Mesenchymal stem cell (in vitro differentiated cells and primary cell): ENCODE measurements around the gene URI1.

Experiments used
- DNase-seq: peaks from one replicate; pipeline ENCODE4 v3.0.0-alpha.2; 2013
- H2AFZ ChIP-seq: one replicate; pipeline ENCODE4 v1.6.1; 2013; ENCODE audit warnings: low read depth, mild to moderate bottlenecking, control low read depth, inconsistent platforms, low read length, moderate library complexity
- H2AK5ac ChIP-seq: 2 replicates; pipeline ENCODE4 v1.6.1; 2013; ENCODE audit warnings: low read length, moderate library complexity, mild to moderate bottlenecking, inconsistent platforms; ENCODE audit not compliant: severe bottlenecking
- H2BK120ac ChIP-seq: one replicate; pipeline ENCODE4 v1.6.1; 2013; ENCODE audit warnings: low read depth, mild to moderate bottlenecking, inconsistent platforms, low read length, moderate library complexity
- H2BK12ac ChIP-seq, 2 experiments: one replicate each; pipeline ENCODE4 v1.6.1; 2013; ENCODE audit warnings: inconsistent platforms in 2 of 2, low read length in 2 of 2, mild to moderate bottlenecking in 2 of 2, moderate library complexity in 2 of 2, control low read depth in 1 of 2
- H2BK15ac ChIP-seq: one replicate; pipeline ENCODE4 v1.6.1; 2013; ENCODE audit warnings: mild to moderate bottlenecking, low read depth, inconsistent platforms; ENCODE audit not compliant: poor library complexity, severe bottlenecking
- H2BK5ac ChIP-seq: 2 replicates; pipeline ENCODE4 v1.6.1; 2013; ENCODE audit warnings: low read depth, mild to moderate bottlenecking, low read length, control low read depth, inconsistent platforms; ENCODE audit not compliant: poor library complexity, severe bottlenecking
- H3K14ac ChIP-seq, 2 experiments: one replicate each; pipeline ENCODE4 v1.6.1; 2013; ENCODE audit warnings: inconsistent platforms in 2 of 2, low read length in 2 of 2, control low read depth in 1 of 2, mild to moderate bottlenecking in 1 of 2, moderate library complexity in 1 of 2
- H3K18ac ChIP-seq, 2 experiments: one replicate each; pipeline ENCODE4 v1.6.1; 2013; ENCODE audit warnings: inconsistent platforms in 2 of 2, low read length in 2 of 2, control low read depth in 1 of 2, low read depth in 1 of 2, mild to moderate bottlenecking in 1 of 2
- H3K23ac ChIP-seq, 2 experiments: one replicate each; pipeline ENCODE4 v1.6.1; 2013; ENCODE audit warnings: inconsistent platforms in 2 of 2, low read length in 2 of 2, mild to moderate bottlenecking in 2 of 2, moderate library complexity in 2 of 2, control low read depth in 1 of 2
- H3K27ac ChIP-seq: 2 replicates; pipeline ENCODE4 v1.5.1; 2013; ENCODE audit warnings: mild to moderate bottlenecking, moderate library complexity, low read length, control low read depth, inconsistent platforms; ENCODE audit not compliant: poor library complexity, severe bottlenecking
- H3K27me3 ChIP-seq, 2 experiments: 2 replicates each; pipeline versions ENCODE4 v1.6.1 to v1.7.0; 2013; ENCODE audit warnings: low read length in 2 of 2, mild to moderate bottlenecking in 2 of 2, moderate library complexity in 2 of 2, control low read depth in 1 of 2, inconsistent platforms in 1 of 2; ENCODE audit not compliant: control insufficient read depth in 1 of 2, insufficient read depth in 1 of 2
- H3K36me3 ChIP-seq, 2 experiments: 2 replicates each; pipeline versions ENCODE4 v1.6.1 to v1.7.0; 2013; ENCODE audit warnings: low read length in 2 of 2, control low read depth in 1 of 2, inconsistent platforms in 1 of 2, low read depth in 1 of 2, mild to moderate bottlenecking in 1 of 2; ENCODE audit not compliant: insufficient read depth in 2 of 2, control insufficient read depth in 1 of 2
- H3K4ac ChIP-seq, 2 experiments: one replicate each; pipeline ENCODE4 v1.6.1; 2013; ENCODE audit warnings: inconsistent platforms in 2 of 2, low read length in 2 of 2, mild to moderate bottlenecking in 2 of 2, moderate library complexity in 2 of 2, control low read depth in 1 of 2, low read depth in 1 of 2
- H3K4me1 ChIP-seq: 2 replicates; pipeline ENCODE4 v1.6.1; 2013; ENCODE audit warnings: low read depth, low read length, control low read depth; ENCODE audit not compliant: control insufficient read depth, insufficient read depth
- H3K4me2 ChIP-seq: 2 replicates; pipeline ENCODE4 v1.6.1; 2013; ENCODE audit warnings: low read length, mild to moderate bottlenecking, inconsistent platforms; ENCODE audit not compliant: poor library complexity, severe bottlenecking
- H3K4me3 ChIP-seq, 2 experiments: 2 replicates each; pipeline versions ENCODE4 v1.5.1 to v1.7.0; 2013; ENCODE audit warnings: low read length in 2 of 2, mild to moderate bottlenecking in 2 of 2, control low read depth in 1 of 2, low read depth in 1 of 2; ENCODE audit not compliant: insufficient read depth in 1 of 2
- H3K79me1 ChIP-seq: replicated peaks from 2 replicates; pipeline ENCODE4 v1.6.1; 2013; ENCODE audit warnings: mild to moderate bottlenecking, control low read depth, low read length, inconsistent platforms; ENCODE audit not compliant: poor library complexity, severe bottlenecking
- H3K9ac ChIP-seq: 2 replicates; pipeline ENCODE4 v1.7.0; 2013; ENCODE audit warnings: mild to moderate bottlenecking, low read length, moderate library complexity
- H3K9me3 ChIP-seq: 2 replicates; pipeline ENCODE4 v1.7.0; 2013; ENCODE audit warnings: mild to moderate bottlenecking, low read length; ENCODE audit not compliant: control insufficient read depth
- H4K8ac ChIP-seq: one replicate; pipeline ENCODE4 v1.6.1; 2013; ENCODE audit warnings: inconsistent platforms, mild to moderate bottlenecking, low read length, moderate library complexity
- H4K91ac ChIP-seq: one replicate; pipeline ENCODE4 v1.6.1; 2013; ENCODE audit warnings: mild to moderate bottlenecking, low read length, inconsistent platforms
- WGBS: methylation state at CpG from one replicate; pipeline ENCODE4 v1.1.7; 2013; ENCODE audit warnings: mixed read lengths; 5-methylcytosine and 5-hydroxymethylcytosine counted together

URI1 gene

DNA sequence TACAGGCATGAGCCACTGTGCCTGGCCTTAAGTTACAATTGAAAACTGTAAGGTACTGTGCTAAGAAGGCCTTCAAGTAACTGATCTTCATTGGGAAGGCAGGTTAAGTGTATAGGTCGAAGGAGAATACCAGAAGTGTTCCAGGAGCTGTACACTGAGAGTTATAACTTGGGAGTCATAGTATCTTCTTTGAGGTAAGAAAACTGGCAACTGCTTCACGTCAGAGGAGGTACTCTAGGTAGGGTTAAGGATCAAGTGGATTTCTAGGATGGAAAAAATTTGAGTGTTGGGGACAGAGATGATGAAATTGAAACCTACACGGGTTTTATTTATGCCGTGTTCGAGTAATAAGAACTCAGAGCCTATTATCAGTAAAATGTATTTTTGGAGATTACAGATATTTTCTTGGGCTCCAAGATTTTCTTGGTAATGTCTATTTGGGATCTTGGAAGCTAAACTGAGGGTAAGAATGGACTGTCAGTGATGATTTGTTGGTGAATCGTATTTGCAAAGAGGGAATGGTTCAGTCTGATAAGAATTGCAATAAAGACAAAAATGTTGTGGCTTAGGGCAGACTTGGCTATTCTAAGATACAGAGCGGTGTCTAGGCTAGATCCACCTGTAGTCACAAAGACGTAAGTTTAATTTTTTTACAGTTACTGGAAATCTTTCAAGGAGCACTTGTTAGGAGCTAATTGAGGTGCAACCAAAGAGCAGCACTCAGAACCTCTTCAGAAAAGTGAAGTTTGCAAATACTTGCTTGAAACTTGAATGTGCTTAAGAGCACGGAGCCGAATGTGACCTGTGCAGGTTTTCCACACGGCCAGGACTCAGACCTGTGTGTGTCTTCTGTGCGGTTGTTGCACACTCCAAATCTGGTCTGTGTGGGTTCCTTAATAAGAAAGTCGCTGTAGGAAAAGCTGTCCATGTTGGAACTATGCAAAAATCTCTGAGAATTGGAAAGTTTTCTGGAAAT lies 102.5 kb downstream of the URI1 start:
- Histone ChIP-seq H2BK5ac (no peak overlapping the region), H2BK15ac (no peak overlapping the region), H3K4me3 (no peak overlapping the region), H2AK5ac (no peak overlapping the region), H3K18ac (peak overlapping the region in 1 of 2 experiments; percentile 21), H2BK120ac (no peak overlapping the region), H3K36me3 (peaks cover 0 to 5% of the 10 kb centered on the region in 2 experiments), H3K14ac (no peak overlapping the region), H2BK12ac (no peak overlapping the region), H3K79me1 (peaks cover 6% of the 10 kb centered on the region), H3K4me1 (peaks cover 8% of the 10 kb centered on the region), H3K4me2 (no peak overlapping the region), H3K27ac (no peak overlapping the region), H4K91ac (no peak overlapping the region), H3K9me3 (no peaks in the 10 kb centered on the region), H3K23ac (no peak overlapping the region), H3K9ac (no peak overlapping the region), H3K27me3 (no peaks in the 10 kb centered on the region), H3K4ac (no peak overlapping the region), H4K8ac (no peak overlapping the region), H2AFZ (no peak overlapping the region)
- no peak for DNase-seq
- WGBS, result 98% methylated on average over 13 of the region's 13 CpGs

DNA sequence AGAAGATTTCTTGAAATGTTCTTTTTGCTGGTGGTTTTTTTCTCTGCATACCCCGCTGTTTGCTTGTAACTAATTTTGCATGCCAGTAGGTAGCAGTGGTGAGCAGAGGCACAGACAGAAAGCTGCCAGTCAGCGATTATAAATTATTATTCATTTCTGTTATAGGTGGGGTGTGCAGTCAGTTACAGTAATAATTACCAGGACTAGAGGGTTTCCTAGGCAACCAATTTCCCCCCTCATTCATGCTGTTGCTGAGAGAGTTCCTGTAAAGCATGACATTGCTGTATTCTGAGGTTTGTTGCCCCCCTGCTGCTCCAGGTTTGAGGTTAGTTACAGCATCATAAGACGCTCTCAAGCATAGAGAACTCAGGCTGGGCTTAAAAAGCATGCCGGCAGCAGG lies 104.5 kb downstream of the URI1 start:
- Histone ChIP-seq H2AFZ (no peak overlapping the region), H3K4ac (no peak overlapping the region), H3K4me3 (no peak overlapping the region), H3K9ac (no peak overlapping the region), H3K79me1 (peaks cover 6% of the 10 kb centered on the region), H3K27me3 (peaks cover 0 to 2% of the 10 kb centered on the region in 2 experiments), H3K18ac (no peak overlapping the region), H2BK120ac (no peak overlapping the region), H3K4me1 (peaks cover 8% of the 10 kb centered on the region), H2BK5ac (no peak overlapping the region), H2BK15ac (no peak overlapping the region), H3K9me3 (no peaks in the 10 kb centered on the region), H3K14ac (no peak overlapping the region), H2BK12ac (no peak overlapping the region), H3K36me3 (peaks cover 0 to 5% of the 10 kb centered on the region in 2 experiments), H2AK5ac (no peak overlapping the region), H4K8ac (no peak overlapping the region), H3K27ac (peak overlapping the region; percentile 15), H3K23ac (no peak overlapping the region), H4K91ac (no peak overlapping the region), H3K4me2 (no peak overlapping the region)
- 76% methylated on average over 4 of the region's 4 CpGs for whole genome bisulfite sequencing
- DNase-seq, result no peak

DNA sequence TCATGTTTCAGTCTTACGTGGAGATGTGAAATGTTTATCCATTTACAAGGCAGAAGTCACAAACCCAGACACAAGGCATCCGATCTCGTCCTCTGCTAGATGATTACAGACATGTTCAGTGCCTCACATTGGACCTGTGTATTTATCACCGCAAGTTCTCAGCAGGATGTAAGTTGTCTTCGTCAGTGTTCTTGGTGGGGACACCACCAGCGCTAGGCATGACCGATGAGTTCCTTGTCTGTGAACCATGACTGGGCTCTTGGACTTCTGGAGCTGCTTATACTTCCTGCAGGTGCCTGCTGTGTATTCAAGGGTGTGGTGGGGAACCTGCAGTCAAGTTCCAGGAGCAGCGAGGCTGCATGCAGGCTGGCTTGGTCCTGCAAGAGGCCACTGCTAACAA lies 105.4 kb downstream of the URI1 start:
- no peak overlapping the region for H3K27ac ChIP-seq
- H4K91ac ChIP-seq, result no peak overlapping the region
- H2AFZ ChIP-seq, result no peak overlapping the region
- H3K79me1 ChIP-seq, result peaks cover 4% of the 10 kb centered on the region
- H3K23ac ChIP-seq, result no peak overlapping the region
- peaks cover 0 to 5% of the 10 kb centered on the region in 2 experiments for H3K36me3 ChIP-seq
- H3K18ac ChIP-seq, result no peak overlapping the region
- no peak overlapping the region for H3K4me3 ChIP-seq
- no peak overlapping the region for H3K14ac ChIP-seq
- 80% methylated on average over 8 of the region's 8 CpGs for WGBS
- no peak overlapping the region for H2BK5ac ChIP-seq
- H3K9ac ChIP-seq, result no peak overlapping the region
- H2BK120ac ChIP-seq, result no peak overlapping the region
- H3K27me3 ChIP-seq, result peaks cover 0 to 2% of the 10 kb centered on the region in 2 experiments
- no peak overlapping the region for H2BK15ac ChIP-seq
- H3K4me2 ChIP-seq, result no peak overlapping the region
- peaks cover 8% of the 10 kb centered on the region for H3K4me1 ChIP-seq
- H2AK5ac ChIP-seq, result peak overlapping the region; percentile 56
- H4K8ac ChIP-seq, result no peak overlapping the region
- H3K9me3 ChIP-seq, result no peaks in the 10 kb centered on the region
- no peak overlapping the region for H3K4ac ChIP-seq
- DNase-seq, result no peak
- H2BK12ac ChIP-seq, result no peak overlapping the region

DNA sequence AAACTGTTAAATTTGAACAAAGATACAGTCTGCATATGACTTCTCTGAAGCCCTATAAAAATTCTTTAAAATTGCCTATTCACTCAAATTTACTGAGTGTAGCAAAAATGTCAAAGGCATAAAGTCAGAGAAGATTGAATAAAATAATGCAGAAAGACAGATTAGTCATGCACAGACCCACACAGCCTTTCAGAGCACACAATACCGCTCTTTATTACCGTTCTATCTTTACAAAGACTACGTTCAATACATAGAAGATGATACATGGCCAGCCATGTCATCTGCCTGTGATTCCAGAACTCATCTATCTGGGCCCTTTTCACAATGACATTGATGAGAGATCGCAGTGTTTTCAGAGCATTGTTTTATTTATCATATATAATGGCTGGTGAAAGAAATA lies 107.2 kb downstream of the URI1 start:
- H2AFZ ChIP-seq, result no peak overlapping the region
- no peak overlapping the region for H3K27ac ChIP-seq
- DNase-seq, result no peak
- H4K8ac ChIP-seq, result no peak overlapping the region
- no peak overlapping the region for H3K23ac ChIP-seq
- H3K9me3 ChIP-seq, result no peaks in the 10 kb centered on the region
- no peak overlapping the region for H4K91ac ChIP-seq
- peaks cover 8% of the 10 kb centered on the region for H3K4me1 ChIP-seq
- no peak overlapping the region for H3K4me2 ChIP-seq
- H3K36me3 ChIP-seq, result peaks cover 0 to 5% of the 10 kb centered on the region in 2 experiments
- H3K9ac ChIP-seq, result no peak overlapping the region
- H3K14ac ChIP-seq, result no peak overlapping the region
- no peak overlapping the region for H3K18ac ChIP-seq
- H2AK5ac ChIP-seq, result no peak overlapping the region
- 83% methylated on average over 4 of the region's 4 CpGs for WGBS
- H2BK5ac ChIP-seq, result no peak overlapping the region
- H2BK15ac ChIP-seq, result no peak overlapping the region
- H3K4ac ChIP-seq, result no peak overlapping the region
- no peak overlapping the region for H3K4me3 ChIP-seq
- no peak overlapping the region for H2BK12ac ChIP-seq
- no peak overlapping the region for H2BK120ac ChIP-seq
- H3K79me1 ChIP-seq, result peaks cover 4% of the 10 kb centered on the region
- peaks cover 0 to 2% of the 10 kb centered on the region in 2 experiments for H3K27me3 ChIP-seq
